ENCODE measurements around the gene PDE9A.

Gene PDE9A

DNA sequence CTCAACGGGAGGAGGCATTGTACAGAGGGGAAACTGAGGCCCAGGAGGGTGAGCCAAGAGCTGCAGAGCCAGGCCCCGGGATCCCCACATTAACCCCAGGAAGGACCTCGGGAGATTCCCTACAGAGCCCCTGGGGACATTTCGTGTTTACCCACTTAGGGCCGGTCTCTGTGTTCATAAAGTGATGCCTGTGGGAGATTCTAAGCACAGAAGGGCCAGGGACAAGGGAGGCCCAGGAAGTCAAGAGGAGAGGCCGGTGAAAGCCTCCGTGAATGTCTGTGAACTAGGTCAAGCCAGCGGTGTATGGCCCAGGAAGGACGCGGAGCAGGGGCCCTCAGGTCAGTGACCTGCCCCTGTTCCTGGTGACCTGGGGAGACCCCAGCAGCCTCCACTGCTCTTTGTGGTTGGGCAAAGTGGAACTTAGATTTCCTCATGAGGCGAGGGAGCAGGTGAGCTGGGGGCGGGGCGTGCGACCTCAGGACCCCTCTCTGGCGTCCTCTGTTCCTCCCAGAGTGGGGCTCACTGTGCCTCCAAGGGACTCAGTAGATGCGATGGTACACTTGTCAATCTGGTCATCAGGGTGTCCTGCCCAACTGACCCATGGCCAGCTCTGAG, 34.9 kb downstream of the PDE9A start:
- no peak for DNase-seq (ENCODE audit: low spot score)

DNA sequence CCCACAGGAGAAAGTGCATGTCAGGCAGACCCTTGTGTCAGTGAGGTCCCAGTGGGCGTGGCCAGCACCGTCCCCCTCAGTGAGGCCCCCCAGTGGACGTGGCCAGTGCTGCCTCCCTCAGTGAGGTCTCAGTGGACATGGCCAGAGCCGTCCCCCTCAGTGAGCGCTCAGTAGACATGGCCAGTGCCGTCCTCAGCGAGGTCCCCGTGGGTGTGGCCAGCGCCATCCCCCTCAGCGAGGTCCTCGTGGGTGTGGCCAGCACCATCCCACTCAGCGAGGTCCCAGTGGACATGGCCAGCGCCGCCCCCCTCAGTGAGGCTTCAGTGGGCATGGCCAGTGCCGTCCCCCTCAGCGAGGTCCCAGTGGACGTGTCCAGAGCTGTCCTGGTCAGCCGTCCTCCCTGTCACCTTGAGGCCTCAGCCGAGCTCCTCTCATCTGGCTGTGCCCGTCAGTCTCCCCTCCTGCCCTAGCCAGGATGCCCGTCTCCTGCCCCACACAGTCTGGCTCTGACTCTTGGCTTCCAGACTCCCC, 35.5 kb downstream of the PDE9A start:
- no peak for DNase-seq (ENCODE audit: low spot score)

DNA sequence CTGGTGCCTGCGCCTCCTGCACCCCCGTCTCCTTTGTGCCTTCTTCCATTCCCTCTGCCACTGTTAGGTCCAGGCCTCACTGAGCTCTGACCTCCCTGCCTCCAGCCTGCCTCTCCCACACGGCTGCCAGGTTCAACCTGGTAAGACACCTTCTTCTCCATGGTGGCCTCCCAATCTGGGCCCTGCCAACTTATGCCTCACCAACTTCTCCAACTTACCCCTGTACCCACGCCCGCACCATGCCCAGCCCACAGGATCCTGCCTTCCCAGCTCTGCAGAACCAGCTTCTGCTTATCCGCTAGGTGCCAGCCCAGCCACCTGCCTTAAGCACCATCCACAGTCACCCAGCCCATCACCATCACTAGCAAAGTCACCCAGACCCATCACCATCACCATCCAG, 37.2 kb downstream of the PDE9A start:
- DNase-seq (ENCODE audit: low spot score): no peak

DNA sequence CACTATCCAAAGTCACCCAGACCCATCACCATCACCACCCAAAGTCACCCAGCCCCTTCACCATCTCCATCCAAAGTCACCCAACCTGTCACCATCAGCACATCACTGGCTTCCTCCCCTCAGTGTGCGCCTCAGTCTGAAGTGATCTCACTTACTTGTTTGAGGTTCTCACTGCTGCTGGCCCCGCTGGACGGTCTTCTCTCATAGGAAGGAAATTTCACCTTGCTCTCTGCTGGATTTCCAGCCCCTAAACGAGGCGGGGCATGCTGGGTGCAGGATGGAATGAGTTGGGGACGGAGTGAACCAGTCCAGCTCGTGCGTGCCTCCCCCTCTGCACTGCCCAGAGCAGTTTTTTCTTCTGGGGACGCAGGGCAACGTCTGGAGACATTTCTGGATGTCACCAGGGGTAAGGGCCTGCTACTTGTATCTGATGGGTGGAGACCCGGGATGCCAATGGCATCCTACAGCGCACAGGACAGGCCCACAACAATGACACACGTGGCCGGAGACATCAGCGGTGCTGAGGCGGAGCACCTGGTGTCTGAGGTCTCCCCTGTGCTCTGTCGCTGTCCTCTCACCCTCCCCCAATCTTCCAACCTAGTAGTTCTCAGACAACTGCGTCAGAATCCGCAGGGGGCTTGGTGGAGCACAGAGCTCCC, 38.6 kb downstream of the PDE9A start:
- DNase-seq (ENCODE audit: low spot score): no peak

DNA sequence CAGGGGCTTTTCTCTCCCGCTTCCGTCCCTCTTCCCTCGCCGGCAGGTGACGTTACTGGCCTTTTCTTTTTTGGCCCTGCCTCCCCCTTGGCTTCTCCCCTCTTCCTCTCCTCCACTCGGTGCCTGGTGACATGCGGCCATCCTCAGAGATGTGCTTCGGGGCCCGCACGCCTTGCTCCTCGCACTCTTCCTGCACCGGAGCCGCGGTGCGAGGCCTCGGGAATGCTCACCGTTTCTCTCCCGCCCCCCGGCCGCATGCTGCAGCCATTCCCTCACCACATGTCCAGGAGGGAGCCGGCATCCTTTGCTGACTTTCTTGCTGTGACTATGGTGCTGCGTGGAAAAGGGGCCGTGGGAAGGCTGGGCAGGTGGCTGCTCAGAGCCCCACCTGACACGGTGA, 39.3 kb downstream of the PDE9A start:
- DNase-seq (ENCODE audit: low spot score): no peak

DNA sequence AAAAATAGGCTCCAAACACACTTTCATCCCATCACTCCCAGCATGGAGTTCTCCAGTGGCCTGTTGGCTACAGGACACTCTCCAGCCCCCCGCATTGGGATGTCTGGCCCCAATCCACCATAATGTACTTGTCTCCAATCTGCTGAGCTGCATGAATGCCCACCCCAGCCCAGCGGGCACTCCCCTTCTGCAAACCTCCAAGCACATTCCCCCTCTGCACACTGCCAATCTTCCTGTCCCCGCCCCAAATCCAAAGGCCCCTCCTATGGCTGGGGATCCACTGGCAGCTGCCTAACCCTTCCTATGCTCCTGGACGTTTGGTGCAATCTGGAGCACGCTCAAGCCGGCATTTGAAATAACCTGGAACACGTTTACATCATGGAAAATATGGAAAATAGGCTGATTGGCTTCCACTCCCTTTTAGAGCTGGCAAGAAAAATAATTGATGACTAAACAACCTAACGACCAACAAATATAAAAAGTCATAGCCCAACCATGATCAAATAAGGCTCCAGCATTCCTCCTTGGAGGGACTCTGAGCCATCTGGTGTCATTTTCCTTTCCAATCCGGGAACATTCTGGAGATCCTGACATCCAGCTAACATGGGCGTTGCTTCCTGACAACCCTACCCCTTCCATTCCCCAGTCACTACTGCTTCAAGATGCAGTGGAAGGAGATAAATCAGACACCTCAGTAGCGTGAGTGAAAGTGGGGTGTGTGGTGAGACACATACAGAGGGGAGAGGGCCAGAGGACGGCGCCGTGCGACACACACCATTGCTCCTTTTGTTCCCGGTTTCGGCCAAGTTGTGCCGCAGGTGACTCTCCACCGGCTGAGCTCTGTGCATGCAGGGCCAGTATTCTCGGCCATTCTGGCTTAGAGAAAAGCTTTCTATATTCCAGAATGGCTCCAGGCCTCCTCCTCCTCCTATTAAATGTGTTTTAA, 41.6 kb downstream of the PDE9A start:
- no peak for DNase-seq (ENCODE audit: low spot score)

DNA sequence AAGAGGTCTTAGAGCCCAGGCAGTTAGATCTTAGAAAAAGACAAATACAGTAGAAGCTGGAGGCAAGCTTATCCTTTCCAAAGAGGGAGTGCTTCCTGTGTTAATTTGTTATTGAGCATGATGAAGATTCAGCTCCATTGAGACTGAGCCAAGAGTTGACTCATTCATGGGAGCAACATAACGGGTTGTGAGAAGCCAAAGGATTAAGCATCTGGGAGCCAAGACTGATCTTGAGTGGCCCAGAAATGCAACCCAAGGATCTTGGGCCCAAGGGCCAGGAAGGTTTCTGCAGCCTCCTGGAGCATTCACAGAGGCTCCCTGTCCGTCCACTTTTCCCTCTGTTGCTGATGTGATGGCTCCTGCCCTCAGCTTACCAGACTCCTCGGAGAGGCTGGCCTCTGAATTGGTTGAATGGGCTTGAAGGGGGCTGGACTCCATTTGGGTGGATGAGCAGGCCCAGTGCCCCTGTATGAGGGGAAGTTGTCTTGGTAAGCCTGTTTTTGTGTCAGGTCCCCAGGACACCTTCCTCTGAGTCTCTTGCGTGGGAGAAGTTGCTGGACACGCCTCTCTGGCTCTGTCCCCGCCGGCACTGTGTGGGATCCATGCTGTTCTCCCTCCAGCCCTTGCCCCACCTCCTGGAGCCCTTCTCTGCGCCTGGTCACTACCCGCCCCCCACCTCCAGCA, 42.4 kb downstream of the PDE9A start:
- no peak for DNase-seq (ENCODE audit: low spot score)

DNA sequence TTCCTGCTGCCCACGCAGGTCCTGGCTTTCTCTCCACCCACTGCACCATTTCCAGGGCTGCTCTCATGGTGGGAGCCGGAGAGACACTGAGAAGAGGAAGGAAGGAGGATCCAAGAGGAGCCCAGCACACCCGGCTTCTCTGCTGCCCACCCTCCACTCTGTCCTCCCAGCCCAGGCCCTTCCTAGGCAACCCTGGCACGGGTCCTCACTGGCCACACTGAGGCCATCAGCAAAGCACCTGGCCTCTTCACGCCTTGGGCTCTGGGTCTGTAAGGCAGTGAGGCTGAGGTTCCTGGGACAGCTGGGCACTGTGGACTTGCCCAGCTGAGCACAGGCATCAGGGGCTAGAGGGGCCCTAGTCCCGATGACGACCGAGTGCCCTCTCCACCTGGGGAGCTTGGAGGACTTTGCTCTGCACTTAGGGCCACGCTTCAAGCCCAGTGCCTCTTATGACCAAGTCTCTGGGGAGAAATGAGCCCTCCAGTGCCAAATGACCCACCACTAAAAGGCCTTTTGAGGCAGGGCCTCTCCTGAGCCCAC, 43.1 kb downstream of the PDE9A start:
- DNase-seq (ENCODE audit: low spot score): no peak

DNA sequence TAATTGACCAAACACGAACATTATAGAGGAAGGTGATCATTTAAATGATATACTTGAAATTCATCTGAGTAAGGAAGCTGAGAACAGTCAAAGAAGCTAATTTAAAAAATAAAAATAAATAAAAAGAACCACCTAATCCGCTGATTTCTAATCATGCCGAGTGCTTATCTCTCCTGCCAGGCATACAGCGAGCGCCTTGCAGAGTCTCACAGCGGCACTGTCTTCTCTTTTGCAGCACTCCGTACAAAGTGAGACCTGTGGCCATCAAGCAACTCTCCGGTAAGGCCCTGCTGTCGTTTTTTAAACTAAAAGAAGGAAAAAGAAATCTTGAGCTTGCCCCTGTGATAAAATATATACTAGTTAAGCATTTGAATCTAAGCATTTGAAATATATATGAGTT, 45.3 kb downstream of the PDE9A start:
- DNase-seq (ENCODE audit: low spot score): no peak

DNA sequence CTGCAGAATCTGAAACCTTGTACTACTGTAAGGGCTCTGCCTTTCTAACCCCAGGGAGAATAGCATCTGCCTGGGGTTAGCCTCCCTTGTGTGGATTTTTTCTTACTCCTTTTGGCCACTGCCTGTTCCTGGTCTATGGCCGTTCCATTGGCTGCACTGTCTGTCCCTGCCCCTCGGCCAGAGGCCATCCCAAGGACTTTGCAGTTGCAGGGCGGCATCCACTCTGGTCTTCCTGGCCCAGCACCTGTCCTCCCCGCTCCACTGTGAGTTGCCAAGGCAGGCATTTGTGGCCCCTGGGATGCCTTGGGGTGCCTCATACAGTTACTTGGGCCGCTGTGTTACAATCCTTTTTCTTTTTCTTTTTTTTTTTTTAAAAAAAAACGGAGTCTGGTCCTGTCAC, 45.8 kb downstream of the PDE9A start:
- DNase-seq (ENCODE audit: low spot score): no peak

DNA sequence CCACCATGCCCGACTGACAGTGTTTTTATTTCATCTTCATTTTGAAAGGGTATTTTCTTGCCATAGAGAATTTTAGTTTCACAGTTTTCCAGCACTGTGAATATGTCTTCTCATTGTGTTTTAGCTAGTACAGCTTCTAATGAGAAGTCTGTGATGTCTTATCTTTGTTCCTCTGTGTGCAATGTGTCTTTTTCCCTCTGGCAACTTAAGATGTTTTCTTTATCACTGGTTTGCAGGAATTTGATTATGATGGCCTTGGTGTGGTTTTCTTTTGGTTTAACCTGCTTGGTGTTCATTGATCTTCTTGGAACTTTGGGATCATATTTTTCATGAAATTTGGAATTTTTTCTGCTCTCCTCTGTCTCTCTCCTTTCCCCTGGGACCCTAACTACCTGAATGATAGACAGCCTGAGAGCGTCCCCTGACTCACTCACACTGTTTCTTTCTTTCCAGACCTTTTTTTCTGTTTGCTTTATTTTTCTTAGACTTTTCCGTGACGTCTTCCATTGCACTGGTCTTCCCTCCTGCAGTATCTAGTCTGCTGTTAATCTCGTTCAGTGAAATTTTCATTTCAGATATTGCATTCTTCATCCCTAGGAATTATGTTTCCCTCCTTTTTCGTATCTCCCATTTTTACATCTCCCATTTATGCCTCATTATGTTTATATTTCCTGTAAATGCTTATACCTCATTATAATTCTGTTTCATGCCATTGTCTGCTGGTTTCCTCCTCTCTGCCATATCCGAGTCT, 48.5 kb downstream of the PDE9A start:
- no peak for DNase-seq (ENCODE audit: low spot score)

DNA sequence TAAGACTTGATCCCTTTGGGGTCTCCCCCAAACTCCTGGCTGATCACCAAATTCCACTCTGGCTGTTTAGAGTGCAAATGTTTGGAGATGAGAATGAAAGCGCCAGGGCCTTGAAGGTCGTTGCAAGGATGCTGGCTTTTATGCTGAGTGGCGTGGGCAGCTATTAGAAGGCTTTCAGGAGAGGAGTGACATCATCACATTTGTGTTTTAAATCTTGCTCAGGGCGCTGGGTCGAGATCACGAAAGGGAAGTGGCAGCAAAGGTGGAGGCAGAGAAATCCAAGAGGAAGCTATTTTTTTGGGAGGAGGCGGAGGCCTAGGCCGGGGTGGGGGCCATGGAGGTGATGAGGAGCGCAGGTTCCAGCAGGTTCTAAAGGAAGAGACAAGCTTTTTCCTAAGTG, 49.3 kb downstream of the PDE9A start:
- DNase-seq (ENCODE audit: low spot score): no peak

DNA sequence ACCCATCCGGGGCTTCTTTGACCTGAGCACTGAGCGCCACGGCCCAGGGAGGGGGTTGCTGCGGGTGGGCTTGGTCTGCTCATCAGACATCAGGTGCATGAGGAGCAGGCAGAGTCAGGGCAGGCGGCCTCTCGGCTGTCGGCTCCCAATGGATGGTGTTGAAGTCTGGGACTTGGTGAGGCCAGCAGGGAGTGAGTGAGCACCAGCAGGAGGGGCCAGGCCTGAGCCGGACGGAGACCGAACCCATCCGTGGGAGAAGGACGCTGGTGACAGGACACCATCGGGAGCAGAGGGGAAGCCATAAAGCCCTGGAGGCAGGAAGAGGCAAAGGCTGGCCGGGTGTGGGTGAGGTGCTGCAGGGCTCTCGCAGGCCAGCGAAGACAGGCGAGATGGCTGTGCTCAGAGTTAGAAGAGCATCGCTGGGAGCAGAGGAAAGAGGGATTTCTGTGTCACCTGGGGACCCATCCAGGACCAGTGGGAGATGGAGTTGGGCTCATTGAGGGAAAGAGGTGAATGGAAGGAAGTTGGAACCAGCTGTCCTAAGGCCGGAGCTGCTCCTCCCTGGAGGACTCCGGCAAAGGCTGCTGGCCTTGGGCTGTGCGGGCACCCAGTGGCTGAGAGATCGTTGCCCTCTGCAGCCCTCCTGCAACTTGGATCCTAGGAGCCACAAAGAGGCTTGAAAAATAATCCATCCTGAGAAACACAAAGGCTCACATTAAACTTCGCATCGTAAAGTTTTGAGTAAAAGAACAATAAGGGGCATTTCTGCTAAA, 49.9 kb downstream of the PDE9A start:
- no peak for DNase-seq (ENCODE audit: low spot score)

DNA sequence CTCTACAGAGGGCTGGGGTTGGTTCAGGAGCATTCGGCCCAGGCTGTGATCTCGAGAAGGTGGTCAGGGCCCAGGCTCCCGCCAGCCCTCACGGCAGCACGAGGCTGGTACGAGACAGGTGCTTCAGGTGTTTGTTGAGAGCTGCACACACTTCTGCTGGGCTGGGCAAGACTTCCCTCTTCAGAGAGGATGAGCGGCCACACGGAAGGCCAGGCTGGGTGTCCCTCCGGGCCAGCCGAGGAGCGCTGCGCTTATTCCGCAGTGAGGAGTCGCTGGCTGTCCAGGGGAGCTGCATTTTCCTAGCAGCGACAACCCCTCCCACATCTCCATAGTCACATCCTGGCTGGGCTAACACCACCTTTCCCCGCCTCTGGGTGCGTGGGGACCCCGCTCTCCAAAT, 50.5 kb downstream of the PDE9A start:
- no peak for DNase-seq (ENCODE audit: low spot score)

DNA sequence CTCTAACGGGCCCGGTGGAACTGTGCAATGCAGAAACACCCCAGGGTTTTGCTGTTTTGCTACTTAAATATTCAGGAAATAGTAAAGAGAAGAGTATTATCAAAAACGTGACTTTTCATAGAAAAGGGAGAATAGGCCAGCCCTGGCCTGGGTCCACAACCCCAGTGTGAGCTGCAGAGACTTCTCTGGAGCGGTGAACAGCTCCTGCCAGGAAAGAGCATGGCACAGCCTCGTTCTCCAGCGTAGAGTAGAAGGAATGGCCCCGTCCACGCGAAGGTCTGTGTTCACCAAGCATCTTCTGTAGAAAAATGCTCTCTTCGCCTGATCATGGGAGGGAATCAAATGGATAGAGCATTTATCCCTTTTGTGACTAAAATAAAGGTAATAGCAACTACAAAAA, 51.4 kb downstream of the PDE9A start:
- DNase-seq (ENCODE audit: low spot score): no peak

DNA sequence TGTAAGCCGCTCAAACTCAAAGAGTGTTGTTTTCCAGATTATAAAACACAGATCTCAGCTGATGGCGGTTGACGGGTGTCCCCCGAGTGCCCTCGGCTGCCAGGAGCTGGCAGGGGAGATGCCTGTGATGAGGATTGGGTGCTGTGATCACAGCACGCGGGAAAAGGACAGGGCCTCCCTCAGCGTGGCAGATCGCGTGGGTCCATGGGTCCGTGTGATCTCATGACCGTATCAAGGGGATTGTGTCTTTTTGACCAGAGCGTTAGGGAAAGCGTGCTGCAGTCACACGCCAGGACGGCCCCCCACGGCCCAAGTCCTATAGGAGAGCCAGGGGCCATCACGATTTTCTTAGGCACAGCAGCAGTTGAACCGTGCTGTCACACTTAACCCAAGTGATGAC, 51.9 kb downstream of the PDE9A start:
- no peak for DNase-seq (ENCODE audit: low spot score)

DNA sequence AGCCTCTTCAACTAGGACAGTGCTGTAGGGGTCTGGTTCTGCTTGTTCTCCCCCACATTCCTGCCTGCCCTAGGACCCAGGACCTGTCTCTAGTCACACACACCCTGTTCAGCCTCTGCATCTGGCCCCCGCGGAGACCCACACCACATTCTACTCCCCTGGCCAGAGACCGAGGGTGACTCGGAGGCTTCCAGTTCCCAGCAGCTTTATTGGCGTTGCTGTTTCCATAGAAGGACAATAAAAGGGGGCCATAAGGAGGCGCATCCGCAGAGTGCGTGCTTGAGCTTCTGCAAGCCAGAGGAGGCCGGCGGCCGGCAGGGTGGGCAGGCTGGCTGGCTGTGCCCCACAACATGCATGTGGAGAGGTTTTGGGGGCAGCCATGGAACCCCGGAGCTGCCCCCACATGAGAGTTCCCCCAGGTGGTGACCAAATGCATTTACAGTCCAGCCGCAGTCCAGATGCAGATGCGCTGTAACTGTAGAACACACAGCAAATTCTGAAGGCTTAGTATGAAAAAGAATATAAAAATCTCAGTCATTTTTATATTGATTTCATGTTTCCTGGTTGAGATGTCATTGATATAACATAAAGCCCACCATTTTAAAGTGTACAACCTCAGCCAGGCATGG, 52.4 kb downstream of the PDE9A start:
- no peak for DNase-seq (ENCODE audit: low spot score)

DNA sequence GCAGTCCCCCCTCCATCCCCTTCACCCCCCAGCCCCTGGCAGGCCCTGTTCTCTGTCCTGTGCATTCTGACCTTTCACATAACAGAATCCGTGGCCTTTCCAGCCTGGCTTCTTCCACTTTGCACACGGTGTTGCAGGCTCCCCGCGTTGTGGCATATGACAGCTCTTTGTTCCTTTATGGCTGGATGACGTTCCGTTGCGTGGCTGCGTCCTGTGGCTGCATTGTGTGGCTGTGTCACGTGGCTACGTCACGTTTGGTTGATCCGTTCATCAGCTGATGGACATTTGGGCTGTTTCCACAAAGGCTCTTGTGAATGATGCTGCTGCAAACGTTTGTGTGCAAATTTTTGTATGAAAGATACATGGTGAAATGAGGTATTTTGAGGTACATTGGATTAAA, 53.3 kb downstream of the PDE9A start:
- DNase-seq (ENCODE audit: low spot score): no peak

DNA sequence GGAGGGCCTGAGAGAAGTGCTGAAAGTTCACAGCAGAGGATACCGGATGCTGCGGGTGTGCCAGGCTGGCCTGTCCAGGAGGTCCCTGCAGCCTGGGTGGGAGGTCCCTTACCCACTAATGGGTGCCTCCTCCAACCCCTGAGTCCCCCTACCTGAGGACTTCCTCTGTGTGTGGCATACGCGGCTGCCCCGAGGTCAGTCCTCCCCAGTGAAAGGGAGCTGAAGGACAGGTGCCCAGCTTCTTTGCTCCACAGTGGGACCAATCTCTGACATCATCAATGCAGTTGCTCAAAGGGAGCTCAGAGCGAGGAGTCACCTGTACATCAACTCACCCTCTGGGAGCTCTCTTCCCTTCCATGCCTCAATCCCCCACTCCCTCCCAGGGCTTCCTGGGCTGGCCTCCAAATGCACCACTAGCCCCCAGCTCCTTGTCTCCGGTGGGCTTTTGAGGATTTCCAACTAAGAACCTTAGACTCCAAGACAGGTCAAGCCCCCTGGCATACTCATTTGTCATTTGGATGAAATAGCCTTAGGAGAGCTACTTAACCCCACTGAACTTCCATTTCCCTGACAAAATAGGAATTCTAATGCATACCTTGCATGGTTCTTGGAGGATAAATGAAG, 53.9 kb downstream of the PDE9A start:
- no peak for DNase-seq (ENCODE audit: low spot score)

DNA sequence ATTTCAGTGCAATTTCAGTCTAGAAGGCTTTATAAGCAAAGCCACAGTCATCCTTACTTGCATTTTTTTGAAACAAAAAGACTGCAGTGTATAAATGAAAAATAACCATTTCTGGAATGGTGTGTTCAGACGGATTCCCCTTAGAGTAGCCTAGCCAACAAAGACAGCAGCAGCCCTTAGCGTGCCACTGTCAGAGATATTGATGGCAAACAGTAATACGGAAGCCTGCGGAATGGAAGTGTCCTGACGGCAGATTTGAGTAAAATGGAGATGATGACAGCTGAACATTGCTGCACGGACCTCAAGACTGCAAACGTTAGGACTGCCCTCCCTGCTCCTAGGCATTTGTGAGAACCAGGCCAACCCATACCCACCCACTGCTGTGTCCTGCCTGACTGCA, 54.7 kb downstream of the PDE9A start:
- DNase-seq (ENCODE audit: low spot score): no peak

Data from SW480 (cell line).